ENCODE data around the gene HOXD8. TPM values are rescaled to one million over a fixed set of nuclear protein-coding genes. Genes with fewer than 3 reads are reported as not detected.

The HOXD8 gene
- total and polyA plus RNA-seq, 9 of the 15 experiments (the other 6 are each of a cell fraction or from before 2014, with no cell fraction given), result 0.04 to 0.15 TPM; not detected in 7

DNA sequence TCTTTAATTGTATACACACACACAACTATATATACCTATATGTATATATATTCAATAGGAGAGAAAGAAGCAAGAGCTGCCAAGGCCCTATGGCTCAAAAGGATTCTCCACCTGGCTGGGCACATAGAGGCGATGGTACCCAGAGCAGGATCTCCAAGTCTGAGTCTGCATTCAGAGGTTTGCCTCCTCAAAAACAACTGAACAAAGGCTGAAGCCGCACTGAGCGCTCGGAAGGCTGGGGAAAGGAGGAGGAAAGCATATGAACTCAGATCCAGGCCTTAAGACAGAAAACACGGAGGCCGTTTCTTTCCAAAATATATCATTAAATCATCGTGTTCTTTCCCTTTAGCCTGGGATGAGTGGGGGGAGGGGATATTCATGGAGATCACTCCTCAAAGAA is 26.3 kb upstream of the HOXD8 start (continued):
- TF ChIP-seq, protein P1, sequence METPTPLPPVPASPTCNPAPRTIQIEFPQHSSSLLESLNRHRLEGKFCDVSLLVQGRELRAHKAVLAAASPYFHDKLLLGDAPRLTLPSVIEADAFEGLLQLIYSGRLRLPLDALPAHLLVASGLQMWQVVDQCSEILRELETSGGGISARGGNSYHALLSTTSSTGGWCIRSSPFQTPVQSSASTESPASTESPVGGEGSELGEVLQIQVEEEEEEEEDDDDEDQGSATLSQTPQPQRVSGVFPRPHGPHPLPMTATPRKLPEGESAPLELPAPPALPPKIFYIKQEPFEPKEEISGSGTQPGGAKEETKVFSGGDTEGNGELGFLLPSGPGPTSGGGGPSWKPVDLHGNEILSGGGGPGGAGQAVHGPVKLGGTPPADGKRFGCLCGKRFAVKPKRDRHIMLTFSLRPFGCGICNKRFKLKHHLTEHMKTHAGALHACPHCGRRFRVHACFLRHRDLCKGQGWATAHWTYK (CRISPR knock-in tag; IDR thresholded peaks at IDR 0.05), result no peak
- TF ChIP-seq POLR2H (tag; IDR thresholded peaks at IDR 0.05; ENCODE audit: low read depth), result no peak
- TF ChIP-seq SOX6 (IDR thresholded peaks at IDR 0.05), result no peak
- no peak for TF ChIP-seq POLR2AphosphoS5 (IDR thresholded peaks at IDR 0.05; ENCODE audit: control insufficient read depth, insufficient read depth, low read depth, low read length)
- no peak for TF ChIP-seq ZC3H4 (CRISPR knock-in tag; IDR thresholded peaks at IDR 0.05; ENCODE audit: borderline replicate concordance)
- TF ChIP-seq POLR3A (IDR thresholded peaks at IDR 0.05; ENCODE audit: borderline replicate concordance, extremely low read depth, insufficient read depth, insufficient read length), result no peak
- TF ChIP-seq SMAD1 (IDR thresholded peaks at IDR 0.05; ENCODE audit: low read depth, low read length, partially characterized antibody), result no peak
- no peak for TF ChIP-seq FOS (IDR thresholded peaks at IDR 0.05; ENCODE audit: extremely low read depth, insufficient read length)
- no peak for TF ChIP-seq CBX8 (IDR thresholded peaks at IDR 0.05; ENCODE audit: borderline replicate concordance, extremely low read depth, low read depth, low read length, poor library complexity, severe bottlenecking)
- no peak for TF ChIP-seq NBN (IDR thresholded peaks at IDR 0.05; ENCODE audit: low read depth)
- TF ChIP-seq, protein P2, sequence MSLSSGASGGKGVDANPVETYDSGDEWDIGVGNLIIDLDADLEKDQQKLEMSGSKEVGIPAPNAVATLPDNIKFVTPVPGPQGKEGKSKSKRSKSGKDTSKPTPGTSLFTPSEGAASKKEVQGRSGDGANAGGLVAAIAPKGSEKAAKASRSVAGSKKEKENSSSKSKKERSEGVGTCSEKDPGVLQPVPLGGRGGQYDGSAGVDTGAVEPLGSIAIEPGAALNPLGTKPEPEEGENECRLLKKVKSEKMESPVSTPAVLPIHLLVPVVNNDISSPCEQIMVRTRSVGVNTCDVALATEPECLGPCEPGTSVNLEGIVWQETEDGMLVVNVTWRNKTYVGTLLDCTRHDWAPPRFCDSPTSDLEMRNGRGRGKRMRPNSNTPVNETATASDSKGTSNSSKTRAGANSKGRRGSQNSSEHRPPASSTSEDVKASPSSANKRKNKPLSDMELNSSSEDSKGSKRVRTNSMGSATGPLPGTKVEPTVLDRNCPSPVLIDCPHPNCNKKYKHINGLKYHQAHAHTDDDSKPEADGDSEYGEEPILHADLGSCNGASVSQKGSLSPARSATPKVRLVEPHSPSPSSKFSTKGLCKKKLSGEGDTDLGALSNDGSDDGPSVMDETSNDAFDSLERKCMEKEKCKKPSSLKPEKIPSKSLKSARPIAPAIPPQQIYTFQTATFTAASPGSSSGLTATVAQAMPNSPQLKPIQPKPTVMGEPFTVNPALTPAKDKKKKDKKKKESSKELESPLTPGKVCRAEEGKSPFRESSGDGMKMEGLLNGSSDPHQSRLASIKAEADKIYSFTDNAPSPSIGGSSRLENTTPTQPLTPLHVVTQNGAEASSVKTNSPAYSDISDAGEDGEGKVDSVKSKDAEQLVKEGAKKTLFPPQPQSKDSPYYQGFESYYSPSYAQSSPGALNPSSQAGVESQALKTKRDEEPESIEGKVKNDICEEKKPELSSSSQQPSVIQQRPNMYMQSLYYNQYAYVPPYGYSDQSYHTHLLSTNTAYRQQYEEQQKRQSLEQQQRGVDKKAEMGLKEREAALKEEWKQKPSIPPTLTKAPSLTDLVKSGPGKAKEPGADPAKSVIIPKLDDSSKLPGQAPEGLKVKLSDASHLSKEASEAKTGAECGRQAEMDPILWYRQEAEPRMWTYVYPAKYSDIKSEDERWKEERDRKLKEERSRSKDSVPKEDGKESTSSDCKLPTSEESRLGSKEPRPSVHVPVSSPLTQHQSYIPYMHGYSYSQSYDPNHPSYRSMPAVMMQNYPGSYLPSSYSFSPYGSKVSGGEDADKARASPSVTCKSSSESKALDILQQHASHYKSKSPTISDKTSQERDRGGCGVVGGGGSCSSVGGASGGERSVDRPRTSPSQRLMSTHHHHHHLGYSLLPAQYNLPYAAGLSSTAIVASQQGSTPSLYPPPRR (CRISPR knock-in tag; IDR thresholded peaks at IDR 0.05; ENCODE audit: borderline replicate concordance), result no peak
- TF ChIP-seq HNRNPL (IDR thresholded peaks at IDR 0.05; ENCODE audit: low read depth, low read length), result no peak
- no peak for TF ChIP-seq POLR2A (conservative IDR thresholded peaks at IDR 0.05)

Data from K562 (cell line).